ACHN (cell line): ENCODE measurements around the gene NDUFA11.

Experiments used
- DNase-seq: peaks from one replicate; pipeline ENCODE4 v3.0.0-alpha.2; 2015
- in situ Hi-C: cut with HindIII; loops from 2 replicates; pipeline ENCODE4 v1.10.0; 2017; ENCODE audit warnings: low sequenced_read_pairs, low pct_ligation_motif_present, low pct_unique_long_range_greater_than_20kb

The NDUFA11 gene

GRCh38 chr19:5934069-5934401 lies 30.4 kb upstream of the NDUFA11 start:
- in situ Hi-C loops, result no loop called here
- DNase-seq, result no peak

- DNase-seq, result no peak
- in situ Hi-C loops, result no loop called here
These were observed 29.9 kb upstream of the NDUFA11 start for GRCh38 chr19:5933391-5934068.

GRCh38 chr19:5932609-5933262 lies 29.1 kb upstream of the NDUFA11 start:
- no peak for DNase-seq
- in situ Hi-C loops, result no loop called here

GRCh38 chr19:5932146-5932545 lies 28.6 kb upstream of the NDUFA11 start:
- DNase-seq, result no peak
- in situ Hi-C loops, result no loop called here

GRCh38 chr19:5931251-5931650 lies 27.7 kb upstream of the NDUFA11 start:
- in situ Hi-C loops, result no loop called here
- DNase-seq, result no peak

GRCh38 chr19:5929625-5930024 lies 26.0 kb upstream of the NDUFA11 start:
- in situ Hi-C loops, result no loop called here
- DNase-seq, result no peak

GRCh38 chr19:5929179-5929578 lies 25.6 kb upstream of the NDUFA11 start:
- in situ Hi-C loops, result no loop called here
- DNase-seq, result no peak

GRCh38 chr19:5927441-5927821 lies 23.8 kb upstream of the NDUFA11 start:
- DNase-seq, result no peak
- in situ Hi-C loops, result no loop called here

GRCh38 chr19:5926641-5927440 lies 23.3 kb upstream of the NDUFA11 start:
- in situ Hi-C loops, result no loop called here
- no peak for DNase-seq

GRCh38 chr19:5925830-5926427 lies 22.3 kb upstream of the NDUFA11 start:
- no peak for DNase-seq
- in situ Hi-C loops, result no loop called here

- in situ Hi-C loops, result no loop called here
- no peak for DNase-seq
These were observed 19.8 kb upstream of the NDUFA11 start for GRCh38 chr19:5923356-5923755.

- DNase-seq, result no peak
- in situ Hi-C loops, result no loop called here
These were observed 18.6 kb upstream of the NDUFA11 start for GRCh38 chr19:5922161-5922545.

GRCh38 chr19:5921516-5922160 lies 18.0 kb upstream of the NDUFA11 start:
- DNase-seq, result no peak
- in situ Hi-C loops, result no loop called here

- in situ Hi-C loops, result no loop called here
- DNase-seq, result no peak
These were observed 15.0 kb upstream of the NDUFA11 start for GRCh38 chr19:5918463-5919079.

GRCh38 chr19:5917431-5918107 lies 14.0 kb upstream of the NDUFA11 start:
- in situ Hi-C loops, result no loop called here
- DNase-seq, result no peak

GRCh38 chr19:5916181-5916708 lies 12.7 kb upstream of the NDUFA11 start:
- in situ Hi-C loops, result no loop called here
- no peak for DNase-seq

- in situ Hi-C loops, result no loop called here
- DNase-seq, result no peak
These were observed 12.2 kb upstream of the NDUFA11 start for GRCh38 chr19:5915782-5916165.
